SK-N-SH (cell line): ENCODE results near the gene CHST1. TPM values are rescaled to one million over a fixed set of nuclear protein-coding genes. Genes with fewer than 3 reads are reported as not detected.
A peak's percentile ranks its signal among the peaks of the same experiment; 100 is the strongest.

Experiments used
- CTCF ChIA-PET: fragments of 300-600, 350-600 bp; formaldehyde crosslinking; extraction: SDS; loops from one replicate; lab custom pipeline; 2021; lab: Yijun Ruan, JAX
- POLR2A ChIA-PET: fragments of 350-600 bp; sonication (Branson Sonifier 250); formaldehyde crosslinking; extraction: SDS; loops from one replicate; lab custom pipeline; 2020; ENCODE audit warnings: antibody characterized with exemption, inconsistent platforms; lab: Yijun Ruan, JAX
- DNase-seq: peaks from one replicate; pipeline ENCODE4 v3.0.0; 2012
- H2AFZ ChIP-seq: fragments of 200-600 bp; sonication (generic); 2 replicates; pipeline ENCODE4 v1.8.1; 2016; ENCODE audit warnings: antibody characterized with exemption, mild to moderate bottlenecking, low read depth
- H3F3A ChIP-seq: fragments of 200-600 bp; sonication (generic); replicated peaks from 2 replicates; pipeline ENCODE3; 2016; ENCODE audit warnings: antibody characterized with exemption, mild to moderate bottlenecking; ENCODE audit not compliant: insufficient read depth
- H3K27ac ChIP-seq, 2 experiments: fragments of 200-500 bp in 1 of 2; fragments of 200-600 bp in 1 of 2; sonication (Bioruptor generic) in 1 of 2; sonication (generic), shearing (Covaris generic) in 1 of 2; 2 replicates each; pipeline versions ENCODE4 v1.5.1 to v1.6.1; 2014 to 2016; ENCODE audit warnings: low read depth in 2 of 2, inconsistent platforms in 1 of 2, low read length in 1 of 2, mild to moderate bottlenecking in 1 of 2, mixed read lengths in 1 of 2
- H3K27me3 ChIP-seq: fragments of 200-600 bp; sonication (generic), shearing (Covaris generic); 2 replicates; pipeline ENCODE4 v1.6.1; 2016; ENCODE audit warnings: mixed run types; ENCODE audit not compliant: insufficient read depth
- H3K36me3 ChIP-seq, 2 experiments: fragments of 200-500 bp in 1 of 2; fragments of 200-600 bp in 1 of 2; sonication (Bioruptor generic) in 1 of 2; sonication (generic) in 1 of 2; replicated peaks in 1 of 2; 2 replicates each; pipeline versions ENCODE3 to v1.5.1; 2014 to 2016; ENCODE audit warnings: low read length in 1 of 2, mild to moderate bottlenecking in 1 of 2; ENCODE audit not compliant: insufficient read depth in 2 of 2, control insufficient read depth in 1 of 2
- H3K4me1 ChIP-seq, 2 experiments: fragments of 200-500 bp in 1 of 2; fragments of 200-600 bp in 1 of 2; sonication (Bioruptor generic) in 1 of 2; sonication (generic), shearing (Covaris generic) in 1 of 2; 2 replicates each; pipeline versions ENCODE4 v1.5.1 to v1.6.1; 2014 to 2016; ENCODE audit warnings: low read depth in 1 of 2, low read length in 1 of 2, mixed run types in 1 of 2; ENCODE audit not compliant: insufficient read depth in 2 of 2, control insufficient read depth in 1 of 2
- H3K4me2 ChIP-seq: fragments of 200-600 bp; sonication (generic), shearing (Covaris generic); 2 replicates; pipeline ENCODE4 v1.6.1; 2017; ENCODE audit warnings: mixed run types
- H3K4me3 ChIP-seq, 2 experiments: fragments of 200-500 bp in 1 of 2; fragments of 200-600 bp in 1 of 2; sonication (Bioruptor generic) in 1 of 2; sonication (generic), shearing (Covaris generic) in 1 of 2; 2 replicates each; pipeline versions ENCODE4 v1.5.1 to v1.8.1; 2014 to 2016; ENCODE audit warnings: low read depth in 2 of 2, inconsistent platforms in 1 of 2, low read length in 1 of 2, mild to moderate bottlenecking in 1 of 2, mixed read lengths in 1 of 2, moderate library complexity in 1 of 2
- H3K79me2 ChIP-seq: fragments of 200-600 bp; sonication (generic); 2 replicates; pipeline ENCODE4 v1.8.1; 2017; ENCODE audit warnings: mild to moderate bottlenecking; ENCODE audit not compliant: insufficient read depth
- H3K9ac ChIP-seq: fragments of 200-600 bp; sonication (generic); 2 replicates; pipeline ENCODE4 v1.6.1; 2017; ENCODE audit warnings: mixed run types
- H3K9me2 ChIP-seq: fragments of 200-600 bp; sonication (generic); 2 replicates; pipeline ENCODE4 v1.6.1; 2017; ENCODE audit warnings: mixed run types
- H3K9me3 ChIP-seq: fragments of 200-600 bp; sonication (generic); 2 replicates; pipeline ENCODE4 v1.6.1; 2017; ENCODE audit warnings: mixed run types, mild to moderate bottlenecking, moderate library complexity
- H4K20me1 ChIP-seq: fragments of 200-600 bp; sonication (generic); 2 replicates; pipeline ENCODE4 v1.6.1; 2017; ENCODE audit warnings: mild to moderate bottlenecking, mixed run types; ENCODE audit not compliant: insufficient read depth
- CHD2 ChIP-seq: fragments of 150-350 bp; IDR thresholded peaks from 2 replicates; pipeline ENCODE4 v1.6.1; 2018; ENCODE audit warnings: low read length; ENCODE audit not compliant: partially characterized antibody
- EP300 ChIP-seq, 2 experiments: IDR thresholded peaks; 2 replicates each; pipeline versions ENCODE4 v1.4.0 to v1.6.1; 2012; ENCODE audit warnings: borderline replicate concordance in 1 of 2, low read depth in 1 of 2, low read length in 1 of 2
- EZH2phosphoT487 ChIP-seq: fragments of 200-600 bp; sonication (generic); IDR thresholded peaks from 2 replicates; pipeline ENCODE4 v1.6.1; 2017; ENCODE audit warnings: low read depth, mixed run types, mild to moderate bottlenecking, antibody characterized with exemption, moderate library complexity, borderline replicate concordance
- FOSL2 ChIP-seq: IDR thresholded peaks from 2 replicates; pipeline ENCODE4 v1.4.0; 2012; ENCODE audit warnings: low read depth, mild to moderate bottlenecking, moderate library complexity, borderline replicate concordance
- FOXM1 ChIP-seq: IDR thresholded peaks from 2 replicates; pipeline ENCODE4 v1.4.0; 2012; ENCODE audit warnings: low read depth, mild to moderate bottlenecking
- GABPA ChIP-seq: IDR thresholded peaks from 2 replicates; pipeline ENCODE4 v1.4.0; 2012; ENCODE audit warnings: low read depth, mild to moderate bottlenecking
- GATA2 ChIP-seq: sonication (generic); formaldehyde crosslinking; IDR thresholded peaks from 2 replicates; pipeline ENCODE4 v1.5.0; 2020; ENCODE audit warnings: mild to moderate bottlenecking, missing genetic modification reagents
- JUND ChIP-seq: IDR thresholded peaks from 2 replicates; pipeline ENCODE4 v1.4.0; 2012
- MEF2A ChIP-seq: IDR thresholded peaks from 2 replicates; pipeline ENCODE4 v1.4.0; 2012; ENCODE audit warnings: low read depth, borderline replicate concordance
- MXI1 ChIP-seq: IDR thresholded peaks from 2 replicates; pipeline ENCODE4 v1.6.1; 2012; ENCODE audit warnings: mild to moderate bottlenecking, low read depth, low read length, improper control_type of control experiment
- NFIC ChIP-seq: IDR thresholded peaks from 2 replicates; pipeline ENCODE4 v1.4.0; 2012; ENCODE audit warnings: borderline replicate concordance
- NRF1 ChIP-seq: IDR thresholded peaks from 2 replicates; pipeline ENCODE4 v1.6.1; 2012; ENCODE audit warnings: low read depth, mild to moderate bottlenecking, low read length
- RAD21 ChIP-seq: IDR thresholded peaks from 2 replicates; pipeline ENCODE4 v1.6.1; 2012; ENCODE audit warnings: mild to moderate bottlenecking, low read length
- RXRA ChIP-seq: IDR thresholded peaks from 2 replicates; pipeline ENCODE4 v1.4.0; 2012; ENCODE audit warnings: low read depth, mild to moderate bottlenecking, borderline replicate concordance
- SIN3A ChIP-seq: IDR thresholded peaks from 2 replicates; pipeline ENCODE4 v1.6.1; 2012; ENCODE audit warnings: low read depth, mild to moderate bottlenecking, low read length, moderate library complexity, borderline replicate concordance
- SMC3 ChIP-seq: IDR thresholded peaks from 2 replicates; pipeline ENCODE4 v1.6.1; 2012; ENCODE audit warnings: low read depth, low read length, improper control_type of control experiment
- TCF12 ChIP-seq: IDR thresholded peaks from 2 replicates; pipeline ENCODE4 v1.4.0; 2012
- TEAD4 ChIP-seq: IDR thresholded peaks from 2 replicates; pipeline ENCODE4 v1.4.0; 2012; ENCODE audit warnings: mild to moderate bottlenecking, borderline replicate concordance; ENCODE audit not compliant: insufficient read depth
- YY1 ChIP-seq: IDR thresholded peaks from 2 replicates; pipeline ENCODE4 v1.4.0; 2012; ENCODE audit warnings: low read depth, mild to moderate bottlenecking
- WGBS: methylation state at CpG from one replicate; pipeline ENCODE4 v1.1.6; 2017; ENCODE audit warnings: low lambda C conversion rate; 5-methylcytosine and 5-hydroxymethylcytosine counted together
- polyA plus RNA-seq, 3 experiments: library from polyadenylated mRNA; depleted of rRNA; stranded (reverse); fragments of >200 nt; gene quantifications; 2 replicates each; pipeline ENCODE4 v1.2.3, GENCODE V29; 2012
- TF ChIP-seq, protein P1 (sequence below): fragments of 150-350 bp; IDR thresholded peaks from 2 replicates; pipeline ENCODE4 v1.6.1; 2017; ENCODE audit warnings: antibody characterized with exemption, low read length, low read depth, borderline replicate concordance
- TF ChIP-seq, protein P2 (sequence below): IDR thresholded peaks from 2 replicates; pipeline ENCODE4 v1.6.1; 2012; ENCODE audit warnings: mild to moderate bottlenecking, low read depth, low read length, moderate library complexity
- TF ChIP-seq, protein P3 (sequence below): fragments of 150-350 bp; IDR thresholded peaks from 2 replicates; pipeline ENCODE4 v1.6.1; 2016; ENCODE audit warnings: mild to moderate bottlenecking, low read depth, low read length
- TF ChIP-seq, protein P4 (sequence below): IDR thresholded peaks from 2 replicates; pipeline ENCODE4 v1.4.0; 2012; ENCODE audit warnings: low read depth
- TF ChIP-seq, protein P5 (sequence below): IDR thresholded peaks from 2 replicates; pipeline ENCODE4; 2012

Gene CHST1
- polyA plus RNA-seq, 1 of the 3 experiments (the other 2 are of a cell fraction), result 4.9 TPM

DNA sequence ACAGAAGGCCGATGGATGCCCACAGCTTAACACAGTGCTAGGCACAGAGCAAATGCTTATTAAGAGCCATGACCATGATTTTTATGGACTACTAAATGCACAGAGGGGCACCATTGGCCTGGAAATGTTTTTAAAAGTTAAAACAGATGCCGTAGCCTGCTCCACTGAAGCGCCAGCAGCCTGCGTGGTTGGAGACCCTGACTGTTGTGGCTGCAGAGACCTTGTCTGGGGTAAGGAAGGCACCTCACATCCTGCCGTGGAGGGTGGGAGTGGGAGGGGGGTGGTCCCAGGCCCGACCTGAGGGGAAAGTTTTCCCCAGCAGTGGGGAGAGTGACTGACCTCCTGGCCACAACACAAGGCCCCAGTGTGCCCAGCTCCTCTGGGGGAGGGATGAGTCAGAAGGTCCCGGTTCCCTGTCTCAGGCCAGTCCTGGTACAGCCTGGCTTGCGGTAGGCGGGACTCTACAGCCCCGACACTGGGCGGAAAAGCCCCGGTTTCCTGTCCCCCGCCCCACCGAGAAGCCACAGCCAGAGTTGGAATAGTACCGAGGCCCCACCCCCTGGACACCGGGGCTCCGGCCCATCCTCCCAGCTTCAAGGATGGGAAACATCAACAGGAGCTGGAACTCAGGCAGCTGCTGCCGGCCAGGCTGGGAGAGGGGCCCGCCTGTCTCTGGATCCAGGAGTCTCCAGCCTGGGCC, 7.0 kb downstream of the CHST1 start:
- peak overlapping the region; percentile 56 for H3K9ac ChIP-seq
- no peaks in the 10 kb centered on the region for H3K9me2 ChIP-seq
- no peaks in the 10 kb centered on the region for H3K9me3 ChIP-seq
- no peak for DNase-seq
- H3K4me3 ChIP-seq, result 0 out of 4 replicates have a peak overlapping the region, but pooled peaks of 1 of the 2 experiments have one; percentile 40
- H4K20me1 ChIP-seq, result no peaks in the 10 kb centered on the region
- TF ChIP-seq CHD2, result no peak
- no peak for TF ChIP-seq NFIC
- TF ChIP-seq GATA2, result no peak
- TF ChIP-seq RXRA, result no peak
- TF ChIP-seq, protein P1, sequence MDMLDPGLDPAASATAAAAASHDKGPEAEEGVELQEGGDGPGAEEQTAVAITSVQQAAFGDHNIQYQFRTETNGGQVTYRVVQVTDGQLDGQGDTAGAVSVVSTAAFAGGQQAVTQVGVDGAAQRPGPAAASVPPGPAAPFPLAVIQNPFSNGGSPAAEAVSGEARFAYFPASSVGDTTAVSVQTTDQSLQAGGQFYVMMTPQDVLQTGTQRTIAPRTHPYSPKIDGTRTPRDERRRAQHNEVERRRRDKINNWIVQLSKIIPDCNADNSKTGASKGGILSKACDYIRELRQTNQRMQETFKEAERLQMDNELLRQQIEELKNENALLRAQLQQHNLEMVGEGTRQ, result no peak
- TF ChIP-seq, protein P2, sequence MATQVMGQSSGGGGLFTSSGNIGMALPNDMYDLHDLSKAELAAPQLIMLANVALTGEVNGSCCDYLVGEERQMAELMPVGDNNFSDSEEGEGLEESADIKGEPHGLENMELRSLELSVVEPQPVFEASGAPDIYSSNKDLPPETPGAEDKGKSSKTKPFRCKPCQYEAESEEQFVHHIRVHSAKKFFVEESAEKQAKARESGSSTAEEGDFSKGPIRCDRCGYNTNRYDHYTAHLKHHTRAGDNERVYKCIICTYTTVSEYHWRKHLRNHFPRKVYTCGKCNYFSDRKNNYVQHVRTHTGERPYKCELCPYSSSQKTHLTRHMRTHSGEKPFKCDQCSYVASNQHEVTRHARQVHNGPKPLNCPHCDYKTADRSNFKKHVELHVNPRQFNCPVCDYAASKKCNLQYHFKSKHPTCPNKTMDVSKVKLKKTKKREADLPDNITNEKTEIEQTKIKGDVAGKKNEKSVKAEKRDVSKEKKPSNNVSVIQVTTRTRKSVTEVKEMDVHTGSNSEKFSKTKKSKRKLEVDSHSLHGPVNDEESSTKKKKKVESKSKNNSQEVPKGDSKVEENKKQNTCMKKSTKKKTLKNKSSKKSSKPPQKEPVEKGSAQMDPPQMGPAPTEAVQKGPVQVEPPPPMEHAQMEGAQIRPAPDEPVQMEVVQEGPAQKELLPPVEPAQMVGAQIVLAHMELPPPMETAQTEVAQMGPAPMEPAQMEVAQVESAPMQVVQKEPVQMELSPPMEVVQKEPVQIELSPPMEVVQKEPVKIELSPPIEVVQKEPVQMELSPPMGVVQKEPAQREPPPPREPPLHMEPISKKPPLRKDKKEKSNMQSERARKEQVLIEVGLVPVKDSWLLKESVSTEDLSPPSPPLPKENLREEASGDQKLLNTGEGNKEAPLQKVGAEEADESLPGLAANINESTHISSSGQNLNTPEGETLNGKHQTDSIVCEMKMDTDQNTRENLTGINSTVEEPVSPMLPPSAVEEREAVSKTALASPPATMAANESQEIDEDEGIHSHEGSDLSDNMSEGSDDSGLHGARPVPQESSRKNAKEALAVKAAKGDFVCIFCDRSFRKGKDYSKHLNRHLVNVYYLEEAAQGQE, result no peak
- no peak for TF ChIP-seq TCF12
- no peak for TF ChIP-seq NRF1
- TF ChIP-seq, protein P3, sequence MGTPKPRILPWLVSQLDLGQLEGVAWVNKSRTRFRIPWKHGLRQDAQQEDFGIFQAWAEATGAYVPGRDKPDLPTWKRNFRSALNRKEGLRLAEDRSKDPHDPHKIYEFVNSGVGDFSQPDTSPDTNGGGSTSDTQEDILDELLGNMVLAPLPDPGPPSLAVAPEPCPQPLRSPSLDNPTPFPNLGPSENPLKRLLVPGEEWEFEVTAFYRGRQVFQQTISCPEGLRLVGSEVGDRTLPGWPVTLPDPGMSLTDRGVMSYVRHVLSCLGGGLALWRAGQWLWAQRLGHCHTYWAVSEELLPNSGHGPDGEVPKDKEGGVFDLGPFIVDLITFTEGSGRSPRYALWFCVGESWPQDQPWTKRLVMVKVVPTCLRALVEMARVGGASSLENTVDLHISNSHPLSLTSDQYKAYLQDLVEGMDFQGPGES, result no peak
- no peak for TF ChIP-seq MXI1
- 0 out of 2 replicates have a peak, but pooled peaks have one; percentile 28 for TF ChIP-seq JUND
- peak; percentile 65; the same call in 1 of the 2 replicates for TF ChIP-seq FOSL2
- TF ChIP-seq MEF2A, result no peak
- TF ChIP-seq SIN3A, result no peak
- TF ChIP-seq YY1, result no peak
- no peak for TF ChIP-seq RAD21
- TF ChIP-seq, protein P4, sequence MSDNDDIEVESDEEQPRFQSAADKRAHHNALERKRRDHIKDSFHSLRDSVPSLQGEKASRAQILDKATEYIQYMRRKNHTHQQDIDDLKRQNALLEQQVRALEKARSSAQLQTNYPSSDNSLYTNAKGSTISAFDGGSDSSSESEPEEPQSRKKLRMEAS, result 0 out of 2 replicates have a peak, but pooled peaks have one; percentile 19
- no peak for TF ChIP-seq EP300 (IDR thresholded peaks at IDR 0.05; ENCODE audit: borderline replicate concordance in 1 of 2, low read depth in 1 of 2, low read length in 1 of 2)
- peak; percentile 54 for TF ChIP-seq GABPA
- TF ChIP-seq TEAD4, result no peak
- TF ChIP-seq FOXM1, result no peak
- TF ChIP-seq, protein P5, sequence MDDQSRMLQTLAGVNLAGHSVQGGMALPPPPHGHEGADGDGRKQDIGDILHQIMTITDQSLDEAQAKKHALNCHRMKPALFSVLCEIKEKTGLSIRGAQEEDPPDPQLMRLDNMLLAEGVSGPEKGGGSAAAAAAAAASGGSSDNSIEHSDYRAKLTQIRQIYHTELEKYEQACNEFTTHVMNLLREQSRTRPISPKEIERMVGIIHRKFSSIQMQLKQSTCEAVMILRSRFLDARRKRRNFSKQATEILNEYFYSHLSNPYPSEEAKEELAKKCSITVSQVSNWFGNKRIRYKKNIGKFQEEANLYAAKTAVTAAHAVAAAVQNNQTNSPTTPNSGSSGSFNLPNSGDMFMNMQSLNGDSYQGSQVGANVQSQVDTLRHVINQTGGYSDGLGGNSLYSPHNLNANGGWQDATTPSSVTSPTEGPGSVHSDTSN, result no peak
- TF ChIP-seq EZH2phosphoT487, result no peak
- no peak for TF ChIP-seq SMC3
- peaks cover 48 to 55% of the 10 kb centered on the region in 2 experiments; a peak in 3 of 4 replicates for H3K4me1 ChIP-seq
- H3K79me2 ChIP-seq, result no peaks in the 10 kb centered on the region
- ChIA-PET POLR2A (no interaction called here), CTCF (interaction anchor here (1.1 to 15.3 kb wide), 5 partner anchors 13 to 285 kb away, joined by 3 to 302 read pairs (median 30); no protein-coding TSS in a partner anchor)
- H2AFZ ChIP-seq, result peak overlapping the region; percentile 83
- H3K4me2 ChIP-seq, result peak overlapping the region; percentile 83
- 59% methylated on average over 9 of the region's 19 CpGs for WGBS
- no peaks in the 10 kb centered on the region for H3K27me3 ChIP-seq
- H3F3A ChIP-seq, result no peaks in the 10 kb centered on the region
- H3K36me3 ChIP-seq, result no peaks in the 10 kb centered on the region
- peak overlapping the region in 1 of 2 experiments; percentile 83; a peak in 2 of 4 replicates for H3K27ac ChIP-seq
